Measurements from ENCODE around the gene ARHGEF40. TPM values are rescaled to one million over a fixed set of nuclear protein-coding genes. Genes with fewer than 3 reads are reported as not detected.
A peak's percentile ranks its signal among the peaks of the same experiment; 100 is the strongest.

Gene ARHGEF40
- total RNA-seq (2014; rRNA removed) (2.7 and 3.9 TPM in 2 replicates), Bru-seq, nascent RNA (percentile 29 among the genes with signal in this experiment), BruChase-seq, experiment 1, labeled RNA remaining after a 6-hour chase (percentile 28 among the genes with signal in this experiment), BruChase-seq, experiment 2, labeled RNA remaining after a 2-hour chase (percentile 32 among the genes with signal in this experiment)
- long read RNA-seq, partial matches to known transcripts = 2 of 4 reads
- long read RNA-seq, other reads (novel, unspliced or antisense) = 2 of 4 reads

GRCh38 chr14:21070083-21070609, at the start of gene ARHGEF40:
ARHGEF40 (plus strand) TSS chr14:21070304; CDS start chr14:21070397, 93 bp downstream.
- no TSS peak for BruUV-seq (replicated peaks)
- peak within 1 kb of the TSS; percentile 93 for H3K4me2 ChIP-seq (ENCODE audit: low read length)
- H3K9ac ChIP-seq (ENCODE audit: low read length) = no peak within 1 kb of the TSS; the same call in 1 of the 2 replicates
- peaks cover 6% of the 10 kb centered on the region; the same call in 1 of the 2 replicates for H3K4me1 ChIP-seq (ENCODE audit: insufficient read depth, low read length)
- H3K4me3 ChIP-seq (ENCODE audit: low read length) = peak within 1 kb of the TSS; percentile 72
- no peaks in the 10 kb centered on the region for H3K9me3 ChIP-seq (ENCODE audit: low read length)
- ATAC-seq (peak; percentile 57), DNase-seq (peak; percentile 30)
- no peak within 1 kb of the TSS for H3K27ac ChIP-seq (ENCODE audit: low read length)
- no peaks in the 10 kb centered on the region for H4K20me1 ChIP-seq (ENCODE audit: low read length)
- no peaks in the 10 kb centered on the region for H3K36me3 ChIP-seq (ENCODE audit: low read depth, low read length)
- peak within 1 kb of the TSS; percentile 73 for H2AFZ ChIP-seq (ENCODE audit: low read length)
- no peaks in the 10 kb centered on the region for H3K79me2 ChIP-seq (ENCODE audit: low read length)
- intact Hi-C loops (cut with micrococcal nuclease) = no loop called here
- no peaks in the 10 kb centered on the region for H3F3A ChIP-seq (ENCODE audit: low read length, unreplicated experiment)
- no peak for TF ChIP-seq CTCF (conservative IDR thresholded peaks at IDR 0.05; ENCODE audit: low read depth, low read length)
- no peak for TF ChIP-seq EZH2 (IDR thresholded peaks at IDR 0.05; ENCODE audit: low read length, unreplicated experiment)
- no peak for TF ChIP-seq EZH2phosphoT487 (IDR thresholded peaks at IDR 0.05; ENCODE audit: borderline replicate concordance, low read length)
- peaks cover 52% of the 10 kb centered on the region for H3K27me3 ChIP-seq (ENCODE audit: low read length)
- ChIA-PET CTCF (interaction anchor here (1.0 to 1.1 kb wide), 2 partner anchors 23 to 34 kb away, joined by 3 to 4 read pairs; no protein-coding TSS in a partner anchor), POLR2A (ENCODE audit: unreplicated experiment) (no interaction called here)
- no peaks in the 10 kb centered on the region for H3K9me2 ChIP-seq (replicated peaks; ENCODE audit: low read length)

GRCh38 chr14:21020977-21021545, 49.0 kb upstream of the ARHGEF40 start:
- Histone ChIP-seq H3K9me3 (ENCODE audit: low read length) (no peaks in the 10 kb centered on the region), H3K9ac (ENCODE audit: low read length) (no peak overlapping the region), H3F3A (ENCODE audit: low read length, unreplicated experiment) (no peaks in the 10 kb centered on the region), H3K4me1 (ENCODE audit: insufficient read depth, low read length) (0 out of 2 replicates have a peak, but pooled peaks cover 4% of the 10 kb centered on the region), H3K27me3 (ENCODE audit: low read length) (peaks cover 65% of the 10 kb centered on the region), H3K36me3 (ENCODE audit: low read depth, low read length) (no peaks in the 10 kb centered on the region), H3K4me2 (ENCODE audit: low read length) (no peak overlapping the region), H3K79me2 (ENCODE audit: low read length) (no peaks in the 10 kb centered on the region), H3K27ac (ENCODE audit: low read length) (no peak overlapping the region), H3K9me2 (replicated peaks; ENCODE audit: low read length) (no peaks in the 10 kb centered on the region), H4K20me1 (ENCODE audit: low read length) (no peaks in the 10 kb centered on the region), H3K4me3 (ENCODE audit: low read length) (no peak overlapping the region), H2AFZ (ENCODE audit: low read length) (no peak overlapping the region)
- no peak for DNase-seq
- TF ChIP-seq EZH2phosphoT487 (IDR thresholded peaks at IDR 0.05; ENCODE audit: borderline replicate concordance, low read length) (no peak), EZH2 (IDR thresholded peaks at IDR 0.05; ENCODE audit: low read length, unreplicated experiment) (no peak), CTCF (conservative IDR thresholded peaks at IDR 0.05; ENCODE audit: low read depth, low read length) (no peak)
- POLR2A ChIA-PET (ENCODE audit: unreplicated experiment) = no interaction called here
- BruUV-seq (replicated peaks) = no TSS peak
- intact Hi-C loops (cut with micrococcal nuclease) = no loop called here
- ATAC-seq = no peak
- CTCF ChIA-PET = no interaction called here

- BruUV-seq (replicated peaks) = no TSS peak
- H3K27ac ChIP-seq (ENCODE audit: low read length) = no peak overlapping the region
- no peaks in the 10 kb centered on the region for H3K9me2 ChIP-seq (replicated peaks; ENCODE audit: low read length)
- H3K4me1 ChIP-seq (ENCODE audit: insufficient read depth, low read length) = 0 out of 2 replicates have a peak, but pooled peaks cover 4% of the 10 kb centered on the region
- CTCF ChIA-PET = no interaction called here
- H3K36me3 ChIP-seq (ENCODE audit: low read depth, low read length) = no peaks in the 10 kb centered on the region
- H4K20me1 ChIP-seq (ENCODE audit: low read length) = no peaks in the 10 kb centered on the region
- no peaks in the 10 kb centered on the region for H3F3A ChIP-seq (ENCODE audit: low read length, unreplicated experiment)
- ATAC-seq = no peak
- no peak for DNase-seq
- intact Hi-C loops (cut with micrococcal nuclease) = no loop called here
- no peak overlapping the region for H3K9ac ChIP-seq (ENCODE audit: low read length)
- H2AFZ ChIP-seq (ENCODE audit: low read length) = no peak overlapping the region
- H3K4me2 ChIP-seq (ENCODE audit: low read length) = no peak overlapping the region
- H3K4me3 ChIP-seq (ENCODE audit: low read length) = no peak overlapping the region
- H3K79me2 ChIP-seq (ENCODE audit: low read length) = no peaks in the 10 kb centered on the region
- no peaks in the 10 kb centered on the region for H3K9me3 ChIP-seq (ENCODE audit: low read length)
- no peak for TF ChIP-seq CTCF (conservative IDR thresholded peaks at IDR 0.05; ENCODE audit: low read depth, low read length)
- TF ChIP-seq EZH2phosphoT487 (IDR thresholded peaks at IDR 0.05; ENCODE audit: borderline replicate concordance, low read length) = no peak
- TF ChIP-seq EZH2 (IDR thresholded peaks at IDR 0.05; ENCODE audit: low read length, unreplicated experiment) = no peak
- POLR2A ChIA-PET (ENCODE audit: unreplicated experiment) = no interaction called here
- H3K27me3 ChIP-seq (ENCODE audit: low read length) = peaks cover 66% of the 10 kb centered on the region
Observed at GRCh38 chr14:21022686-21023085, 47.4 kb upstream of the ARHGEF40 start.
